GM12872 (cell line): Measurements from ENCODE around the gene DEPDC5.

Source experiments
- CTCF ChIP-seq: IDR thresholded peaks from 3 replicates; pipeline ENCODE4 v1.5.1; 2011; ENCODE audit warnings: low read depth, mild to moderate bottlenecking, low read length, moderate library complexity; ENCODE audit not compliant: insufficient read depth

DEPDC5 gene

GRCh38 chr22:31739795-31740201 is 14.0 kb upstream of the DEPDC5 start:
- no peak for TF ChIP-seq CTCF

GRCh38 chr22:31742115-31742514 is 11.7 kb upstream of the DEPDC5 start:
- TF ChIP-seq CTCF, result no peak

GRCh38 chr22:31742682-31743081 is 11.1 kb upstream of the DEPDC5 start:
- TF ChIP-seq CTCF, result no peak

GRCh38 chr22:31743871-31744270 is 9.9 kb upstream of the DEPDC5 start:
- TF ChIP-seq CTCF, result no peak

GRCh38 chr22:31747441-31747840 is 6.4 kb upstream of the DEPDC5 start:
- no peak for TF ChIP-seq CTCF

- TF ChIP-seq CTCF, result no peak
These were observed 5.3 kb upstream of the DEPDC5 start for GRCh38 chr22:31748490-31748889.

GRCh38 chr22:31749636-31750364 is 4.0 kb upstream of the DEPDC5 start, which contains the start of gene PRR14L:
Gene PRR14L, minus strand, starts transcription at chr22:31750132. Its CDS starts 11,272 bp downstream, at chr22:31738860.
- TF ChIP-seq CTCF, result no peak
